Astrocyte of the spinal cord (primary cell): ENCODE measurements around the gene FRYL.

Source experiments
- DNase-seq: peaks from one replicate; pipeline ENCODE4 v3.0.0; 2011; ENCODE audit warnings: low read depth, low spot score
- H3K4me3 ChIP-seq: 2 replicates; pipeline ENCODE4 v1.5.1; 2011; ENCODE audit warnings: low read depth, mild to moderate bottlenecking, low read length, moderate library complexity
- in situ Hi-C: cut with HindIII; loops from 2 replicates; pipeline ENCODE4 v1.10.0; 2017; ENCODE audit warnings: low sequenced_read_pairs
- TF ChIP-seq, protein P1 (sequence below): IDR thresholded peaks from 2 replicates; pipeline ENCODE4 v1.5.1; 2012; ENCODE audit warnings: low read depth, mild to moderate bottlenecking, low read length, inconsistent platforms

Gene FRYL

DNA sequence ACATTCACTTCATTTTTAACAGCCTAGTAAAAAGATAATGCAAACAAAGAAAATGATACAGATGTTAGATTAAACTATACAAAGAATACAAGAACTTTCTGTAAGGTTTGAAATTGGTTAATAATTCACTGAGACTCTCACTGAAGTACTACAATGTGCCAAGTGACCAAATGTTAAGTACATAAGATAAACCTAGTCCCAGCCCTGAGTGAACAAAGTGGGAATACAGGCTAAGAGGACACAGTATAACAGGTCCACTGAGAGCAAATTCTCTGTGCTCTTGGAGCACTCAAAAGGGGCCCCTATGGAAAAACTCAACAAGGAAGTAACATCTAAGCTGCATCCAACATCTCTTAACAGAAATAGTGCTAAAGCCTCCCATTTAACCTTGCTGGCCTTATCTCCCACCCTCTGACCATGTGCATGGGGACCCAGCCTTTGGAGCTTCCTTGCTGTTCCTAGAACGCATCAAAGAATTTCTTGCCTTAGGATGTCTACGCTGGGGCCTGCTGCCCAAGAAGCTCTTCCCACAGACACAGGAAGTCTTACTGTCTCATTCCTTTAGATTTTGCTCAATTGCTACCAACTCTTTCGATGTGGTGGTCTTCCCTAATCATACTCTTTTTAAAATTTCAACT lies 176.6 kb downstream of the FRYL start:
- in situ Hi-C loops: no loop called here

DNA sequence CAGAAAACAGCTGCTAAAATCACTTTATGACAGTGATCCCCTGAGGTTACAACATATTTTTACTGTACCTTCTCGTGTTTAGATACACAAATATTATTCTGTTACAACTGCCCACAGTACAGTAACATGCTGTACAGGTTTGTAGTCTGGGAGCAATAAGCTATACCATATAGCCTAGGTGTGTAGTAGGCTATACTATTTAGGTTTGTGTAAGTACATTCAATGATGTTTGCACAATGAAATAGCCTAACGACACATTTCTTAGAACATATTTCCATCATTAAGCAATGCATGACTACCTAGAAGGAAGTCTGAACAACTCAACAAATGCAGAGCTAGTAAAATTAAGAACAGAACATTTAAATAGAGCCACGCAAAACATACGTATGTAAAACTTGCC lies 177.3 kb downstream of the FRYL start:
- no peak overlapping the region for H3K4me3 ChIP-seq
- in situ Hi-C loops: no loop called here

More for the DNA sequence above, 176.6 kb downstream of the FRYL start:
- H3K4me3 ChIP-seq: no peak overlapping the region
- no peak for DNase-seq
- TF ChIP-seq, protein P1, sequence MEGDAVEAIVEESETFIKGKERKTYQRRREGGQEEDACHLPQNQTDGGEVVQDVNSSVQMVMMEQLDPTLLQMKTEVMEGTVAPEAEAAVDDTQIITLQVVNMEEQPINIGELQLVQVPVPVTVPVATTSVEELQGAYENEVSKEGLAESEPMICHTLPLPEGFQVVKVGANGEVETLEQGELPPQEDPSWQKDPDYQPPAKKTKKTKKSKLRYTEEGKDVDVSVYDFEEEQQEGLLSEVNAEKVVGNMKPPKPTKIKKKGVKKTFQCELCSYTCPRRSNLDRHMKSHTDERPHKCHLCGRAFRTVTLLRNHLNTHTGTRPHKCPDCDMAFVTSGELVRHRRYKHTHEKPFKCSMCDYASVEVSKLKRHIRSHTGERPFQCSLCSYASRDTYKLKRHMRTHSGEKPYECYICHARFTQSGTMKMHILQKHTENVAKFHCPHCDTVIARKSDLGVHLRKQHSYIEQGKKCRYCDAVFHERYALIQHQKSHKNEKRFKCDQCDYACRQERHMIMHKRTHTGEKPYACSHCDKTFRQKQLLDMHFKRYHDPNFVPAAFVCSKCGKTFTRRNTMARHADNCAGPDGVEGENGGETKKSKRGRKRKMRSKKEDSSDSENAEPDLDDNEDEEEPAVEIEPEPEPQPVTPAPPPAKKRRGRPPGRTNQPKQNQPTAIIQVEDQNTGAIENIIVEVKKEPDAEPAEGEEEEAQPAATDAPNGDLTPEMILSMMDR: no peak

DNA sequence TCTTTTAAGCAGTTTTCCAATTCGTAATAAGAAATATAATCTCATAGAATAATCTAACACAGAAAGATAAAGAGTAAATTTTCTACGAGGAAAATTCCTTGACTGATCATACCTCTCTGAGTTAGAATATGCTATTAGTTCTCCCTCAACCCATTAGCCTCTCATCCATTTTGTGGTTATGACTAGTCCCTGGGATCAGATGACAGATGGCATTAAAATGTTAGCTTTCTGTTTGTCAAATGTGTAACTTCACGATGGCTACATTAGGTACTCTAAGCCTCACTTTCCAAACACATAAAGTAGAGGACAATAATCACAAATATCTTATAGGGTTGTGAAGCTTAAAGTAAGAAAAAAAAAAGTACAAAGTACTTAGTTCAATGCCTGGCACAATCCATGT lies 177.9 kb downstream of the FRYL start:
- no peak overlapping the region for H3K4me3 ChIP-seq
- peak; percentile 68 for DNase-seq
- in situ Hi-C loops: no loop called here
- TF ChIP-seq, protein P1: no peak

More for the DNA sequence above, 177.3 kb downstream of the FRYL start:
- TF ChIP-seq, protein P1: no peak
- peak; percentile 22 for DNase-seq

DNA sequence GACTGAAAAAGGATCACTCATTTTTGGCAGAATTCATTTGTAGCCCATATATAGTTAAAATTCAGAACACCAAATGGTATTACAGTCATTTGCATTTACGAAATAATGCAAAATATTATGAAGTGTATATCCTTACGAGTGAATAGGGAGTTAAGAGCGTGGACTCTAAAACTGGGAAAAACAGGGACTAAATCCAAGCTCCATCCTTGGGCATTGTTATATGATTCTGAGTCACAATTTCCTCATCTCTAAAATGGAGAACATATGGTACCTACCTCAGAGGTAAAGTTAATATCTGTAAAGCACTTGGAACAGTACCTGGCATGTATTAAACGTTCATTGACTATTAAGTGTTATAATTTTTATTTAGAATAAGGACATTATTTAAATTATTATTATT lies 183.7 kb downstream of the FRYL start:
- TF ChIP-seq, protein P1: no peak
- in situ Hi-C loops: no loop called here
- no peak overlapping the region for H3K4me3 ChIP-seq
- DNase-seq: no peak

DNA sequence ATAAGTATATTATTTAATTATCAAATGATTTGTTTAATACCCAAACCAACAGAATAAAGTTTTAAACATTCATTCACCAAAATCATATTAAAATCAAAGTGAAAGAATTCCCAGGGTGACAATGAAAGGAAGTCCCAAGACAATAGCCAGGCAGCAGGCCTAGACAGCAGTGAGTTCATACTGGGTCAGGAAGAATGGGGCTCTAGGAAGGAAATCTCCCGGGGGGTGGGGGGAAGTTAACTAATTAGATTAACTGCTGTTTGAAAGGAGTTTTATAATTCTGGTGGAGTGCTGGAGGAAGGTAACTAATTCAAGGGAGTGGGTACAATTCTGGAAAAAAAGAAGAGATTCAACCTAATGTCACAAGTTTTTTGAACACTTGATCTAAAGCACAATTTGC lies 185.9 kb downstream of the FRYL start:
- DNase-seq: no peak
- no peak overlapping the region for H3K4me3 ChIP-seq
- TF ChIP-seq, protein P1: no peak
- in situ Hi-C loops: no loop called here

DNA sequence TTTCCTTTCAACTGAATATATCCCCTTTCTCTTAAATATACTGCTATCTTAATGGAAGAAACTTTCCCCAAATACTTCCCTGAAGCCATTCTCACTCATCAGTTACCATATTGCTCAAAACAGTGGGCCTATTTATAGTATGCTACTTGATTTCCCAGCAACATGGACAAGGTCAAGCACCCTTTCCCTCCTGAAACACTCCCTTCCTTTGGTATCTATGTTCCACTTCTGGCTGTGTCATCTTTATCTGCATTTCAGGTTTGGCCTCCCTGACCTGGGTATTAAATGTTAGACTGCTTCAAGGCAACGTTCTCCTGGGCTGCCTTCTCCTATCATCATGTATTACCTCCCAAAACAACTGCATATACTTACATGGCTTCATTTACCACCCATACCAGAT lies 188.7 kb downstream of the FRYL start:
- no peak for DNase-seq
- TF ChIP-seq, protein P1: no peak
- in situ Hi-C loops: no loop called here
- no peak overlapping the region for H3K4me3 ChIP-seq

DNA sequence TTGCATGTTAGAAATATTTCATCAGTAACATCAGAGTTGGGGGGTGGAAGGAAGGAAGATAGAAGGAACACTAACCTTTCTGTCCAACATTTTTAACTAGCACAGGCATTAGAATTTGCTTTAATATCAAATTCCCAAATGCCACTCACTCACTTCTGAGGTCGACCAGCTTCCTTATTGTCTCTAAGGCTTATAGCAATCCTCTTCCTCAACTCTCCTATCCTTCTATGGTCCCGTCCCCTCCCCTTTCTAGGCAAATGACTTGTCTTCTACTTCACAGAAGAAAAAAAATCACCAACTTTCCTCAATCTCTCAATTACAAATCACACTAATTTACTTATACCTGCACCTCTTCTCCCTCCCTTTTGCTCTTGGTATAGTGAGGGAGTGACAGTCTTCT lies 189.2 kb downstream of the FRYL start:
- no peak for DNase-seq
- in situ Hi-C loops: no loop called here

More for the DNA sequence above, 189.2 kb downstream of the FRYL start:
- TF ChIP-seq, protein P1: no peak
- H3K4me3 ChIP-seq: no peak overlapping the region
